Activated CD4-positive, alpha-beta T cell treated with anti-CD3 and anti-CD28 coated beads, Interleukin-2, amount 50 U/mL, for 1 hour (primary cell): Measurements from ENCODE around the gene TIMP3.

Experiments
- DNase-seq: peaks from one replicate; pipeline ENCODE4 v3.0.0-alpha.2; 2020

TIMP3 gene

GRCh38 chr22:32788904-32789624 lies 12.4 kb upstream of the TIMP3 start:
- no peak for DNase-seq

- no peak for DNase-seq
Measured at GRCh38 chr22:32789797-32790620, 11.5 kb upstream of the TIMP3 start.

DNA sequence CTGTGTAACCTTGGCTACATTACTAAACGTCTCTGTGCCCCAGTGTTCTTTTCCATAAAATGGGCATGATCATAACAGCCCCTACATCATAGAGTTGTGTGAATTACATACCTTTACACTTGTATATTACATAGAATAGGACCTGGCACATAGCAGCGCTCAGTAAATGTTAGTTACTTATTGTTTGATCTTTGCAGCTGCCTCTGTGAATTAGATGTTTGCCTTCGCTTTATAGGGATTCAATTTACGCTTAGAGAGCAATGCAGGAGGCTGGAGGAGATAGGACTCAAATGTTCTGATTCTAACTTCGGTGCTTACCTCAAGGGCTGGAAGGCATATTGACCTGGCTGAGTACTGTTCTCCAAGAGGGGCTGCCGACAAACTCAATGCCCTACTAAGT lies 10.4 kb upstream of the TIMP3 start:
- no peak for DNase-seq

GRCh38 chr22:32791485-32791884 lies 10.0 kb upstream of the TIMP3 start:
- DNase-seq, result no peak

GRCh38 chr22:32793589-32793988 lies 7.9 kb upstream of the TIMP3 start:
- DNase-seq, result no peak

- no peak for DNase-seq
Measured at GRCh38 chr22:32794449-32795213, 6.9 kb upstream of the TIMP3 start.

GRCh38 chr22:32795214-32795596 lies 6.3 kb upstream of the TIMP3 start:
- DNase-seq, result no peak

DNA sequence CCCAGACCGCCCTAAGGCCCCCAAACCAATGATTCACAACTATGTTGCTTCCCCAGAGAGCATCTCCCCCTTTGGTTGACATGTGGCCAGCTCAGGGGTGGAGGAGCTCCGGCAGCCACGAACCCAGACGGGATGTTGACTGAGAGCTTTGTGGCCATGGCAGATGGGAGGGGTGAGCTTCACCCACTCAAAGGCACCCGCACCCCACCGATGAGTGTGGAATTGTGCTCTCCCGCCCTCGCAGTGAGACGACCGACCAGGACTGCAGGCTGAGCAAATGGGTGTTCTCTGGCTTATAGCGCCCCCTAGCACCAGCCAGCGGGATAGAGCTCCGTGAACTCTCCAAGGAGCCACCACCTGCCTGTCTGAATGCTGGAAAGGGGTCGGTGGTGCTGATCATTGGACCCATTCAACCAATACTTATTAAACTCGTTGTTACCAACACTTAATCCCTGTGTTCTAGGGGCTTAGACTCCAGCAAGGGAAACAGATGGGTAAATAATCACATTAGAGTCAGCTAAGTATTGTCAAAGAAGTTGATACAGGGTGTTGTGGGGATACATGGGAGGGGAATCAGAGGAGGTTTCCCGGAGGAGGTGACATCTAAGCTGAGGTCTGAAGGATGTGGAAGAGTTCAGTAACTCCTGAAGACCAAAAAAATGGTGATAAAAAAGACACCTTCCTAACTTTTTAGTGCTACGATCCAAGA lies 4.5 kb upstream of the TIMP3 start:
- DNase-seq, result peak; percentile 55

DNA sequence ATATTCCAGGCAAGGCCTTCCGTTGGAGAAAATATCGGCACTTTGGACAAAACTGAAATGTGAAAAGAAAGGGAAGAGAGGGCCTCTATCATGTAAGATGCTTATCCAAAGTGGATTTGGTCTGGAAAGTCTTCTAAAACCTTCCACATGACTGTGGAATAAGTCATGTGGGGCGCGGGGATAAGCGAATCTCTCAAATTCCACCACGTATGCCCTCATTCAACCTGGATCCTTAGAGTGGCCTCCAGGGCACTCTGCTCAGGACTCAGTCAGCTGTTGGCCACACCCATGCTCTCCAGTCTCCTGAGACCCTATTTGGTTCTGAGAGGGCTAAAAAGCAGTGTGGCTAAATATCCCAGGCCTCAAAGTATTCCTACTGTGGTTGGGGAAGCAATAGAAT lies 2.0 kb upstream of the TIMP3 start:
- no peak for DNase-seq

DNA sequence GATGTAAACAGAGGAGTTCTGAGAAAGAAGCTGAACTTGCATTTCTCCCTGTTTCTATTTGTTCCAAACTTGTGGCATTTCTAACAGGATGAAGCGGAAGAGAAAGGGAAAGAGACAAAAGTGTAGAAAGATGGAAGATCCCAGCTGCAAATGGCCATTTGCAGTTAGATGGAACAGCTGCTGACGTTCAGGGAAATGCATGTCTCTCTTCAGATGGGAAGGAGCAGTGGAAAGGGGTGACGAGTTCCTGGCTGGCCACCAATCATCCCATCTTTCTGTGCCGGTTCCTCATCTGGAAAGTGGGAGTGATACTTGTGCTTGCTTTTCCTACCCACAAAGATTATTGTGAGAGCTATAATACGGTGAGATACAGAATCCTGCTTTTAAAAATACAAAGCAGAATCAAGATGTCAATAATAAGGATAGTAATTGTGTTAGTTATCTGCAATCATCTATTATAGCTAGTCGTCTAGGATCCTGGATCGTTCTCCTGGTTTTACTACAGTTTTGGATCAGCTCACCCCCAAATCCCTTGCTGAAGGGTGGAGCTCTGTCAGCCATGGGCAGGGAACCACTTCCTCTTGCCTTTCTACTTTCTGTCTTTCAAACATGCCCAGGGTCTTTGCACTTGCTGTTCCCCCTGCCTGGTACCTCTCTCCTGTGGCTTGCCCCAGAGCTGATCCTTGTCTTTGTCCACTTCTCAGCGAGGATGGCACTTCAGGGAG lies 1.2 kb upstream of the TIMP3 start:
- no peak for DNase-seq

DNA sequence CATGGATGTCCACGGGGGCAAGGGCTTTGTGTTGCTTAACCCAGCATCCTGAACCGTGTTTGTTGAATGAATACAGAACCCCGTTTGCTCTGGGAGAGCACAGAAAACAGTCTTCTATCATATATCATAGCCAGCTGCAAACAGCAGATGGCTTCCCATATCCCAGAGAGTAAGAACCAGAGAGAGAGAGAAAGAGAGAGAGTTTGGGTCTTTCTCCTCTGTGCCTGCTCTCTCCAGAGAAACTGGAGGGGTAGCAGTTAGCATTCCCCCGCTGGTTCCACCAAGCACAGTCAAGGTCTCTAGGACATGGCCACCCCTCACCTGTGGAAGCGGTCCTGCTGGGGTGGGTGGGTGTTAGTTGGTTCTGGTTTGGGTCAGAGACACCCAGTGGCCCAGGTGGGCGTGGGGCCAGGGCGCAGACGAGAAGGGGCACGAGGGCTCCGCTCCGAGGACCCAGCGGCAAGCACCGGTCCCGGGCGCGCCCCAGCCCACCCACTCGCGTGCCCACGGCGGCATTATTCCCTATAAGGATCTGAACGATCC lies 440 bp upstream of the TIMP3 start:
- no peak for DNase-seq

DNA sequence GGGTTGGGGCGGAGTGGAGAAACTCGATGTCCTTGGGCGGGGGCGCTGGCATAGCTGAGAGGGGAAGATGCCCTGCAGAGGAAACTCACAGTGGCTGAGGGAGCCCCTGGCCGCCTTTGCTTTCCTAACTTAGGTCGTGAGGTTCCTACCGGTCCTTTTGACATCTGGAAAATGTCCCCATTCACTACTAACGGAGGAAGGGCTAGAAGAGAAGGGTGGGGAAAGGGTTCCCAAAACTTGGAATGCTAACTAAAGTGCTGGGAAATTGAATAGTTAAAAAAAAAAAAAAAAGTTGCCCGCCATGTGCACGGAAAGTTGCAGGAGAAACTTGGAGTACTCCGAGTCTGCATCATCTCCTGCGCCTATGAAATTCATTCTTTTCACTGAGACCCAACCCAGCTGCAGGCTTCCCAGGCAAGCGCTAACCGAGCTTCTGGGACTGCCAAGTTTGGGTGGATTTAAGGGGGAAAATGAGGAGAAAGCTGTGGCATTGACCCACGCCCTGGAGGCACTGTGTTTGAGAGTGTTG lies 796 bp downstream of the TIMP3 start:
- DNase-seq, result no peak

DNA sequence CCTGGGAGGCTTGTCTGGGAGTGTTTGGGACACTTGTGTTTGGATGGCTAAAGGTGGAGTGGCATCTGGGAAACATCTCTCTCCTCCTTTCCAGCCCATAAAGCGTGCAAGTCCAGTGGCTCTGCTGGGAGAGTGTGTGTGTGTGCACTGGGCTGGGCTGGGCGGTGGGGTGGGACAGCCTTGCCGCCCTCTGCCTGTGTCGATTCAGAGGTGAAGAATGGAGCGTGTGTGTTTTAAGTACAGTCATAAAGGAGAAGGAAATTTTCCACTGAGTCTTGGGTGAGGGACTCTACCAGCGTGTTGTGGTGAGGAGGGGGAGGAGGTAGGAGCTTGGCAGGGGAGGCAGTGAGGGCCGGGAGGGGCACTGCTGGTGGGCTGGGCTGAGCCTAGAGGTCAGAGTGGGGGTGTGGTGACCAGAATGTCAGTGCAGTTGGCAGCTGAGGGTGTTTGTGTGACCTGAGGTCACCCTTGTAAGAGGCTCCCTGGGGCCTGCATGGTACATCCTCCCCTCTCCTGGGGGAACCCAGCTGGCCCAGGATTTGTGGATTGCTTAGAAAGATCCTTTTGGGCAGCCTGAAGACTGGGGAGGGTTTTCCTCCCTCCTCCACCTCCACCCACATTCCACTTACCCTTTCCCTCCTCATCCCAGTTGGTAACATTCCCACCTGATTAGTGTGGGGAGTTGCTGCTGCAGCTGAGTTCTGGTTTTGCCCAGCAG lies 1.7 kb downstream of the TIMP3 start:
- no peak for DNase-seq

GRCh38 chr22:32803738-32804435 lies 2.4 kb downstream of the TIMP3 start:
- no peak for DNase-seq

- no peak for DNase-seq
Measured at GRCh38 chr22:32804531-32805360, 3.2 kb downstream of the TIMP3 start.

DNA sequence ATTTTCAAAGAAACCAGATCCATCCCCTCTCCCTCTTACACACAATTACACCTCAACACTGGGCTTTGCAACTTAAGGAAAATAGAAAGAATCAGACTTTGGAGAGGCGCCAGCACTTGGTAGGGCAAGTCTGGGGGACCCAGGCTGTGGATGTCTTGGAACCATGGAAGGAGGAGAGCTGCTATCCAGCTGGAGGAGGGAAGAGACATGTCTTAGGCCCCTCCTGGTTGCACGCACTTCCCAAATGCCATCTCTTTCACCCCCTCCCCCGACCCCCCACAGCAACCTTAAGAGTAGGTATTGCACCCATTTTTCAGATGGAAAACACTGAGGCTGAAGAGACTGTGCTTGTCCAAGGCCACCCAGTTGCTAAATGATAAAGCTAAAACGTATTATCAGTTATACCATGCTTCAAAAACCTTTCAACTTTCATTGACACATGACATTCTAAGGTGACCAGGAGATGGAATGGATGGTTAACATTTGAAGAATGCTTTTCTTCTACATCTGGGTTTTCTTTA lies 3.9 kb downstream of the TIMP3 start:
- DNase-seq, result no peak

DNA sequence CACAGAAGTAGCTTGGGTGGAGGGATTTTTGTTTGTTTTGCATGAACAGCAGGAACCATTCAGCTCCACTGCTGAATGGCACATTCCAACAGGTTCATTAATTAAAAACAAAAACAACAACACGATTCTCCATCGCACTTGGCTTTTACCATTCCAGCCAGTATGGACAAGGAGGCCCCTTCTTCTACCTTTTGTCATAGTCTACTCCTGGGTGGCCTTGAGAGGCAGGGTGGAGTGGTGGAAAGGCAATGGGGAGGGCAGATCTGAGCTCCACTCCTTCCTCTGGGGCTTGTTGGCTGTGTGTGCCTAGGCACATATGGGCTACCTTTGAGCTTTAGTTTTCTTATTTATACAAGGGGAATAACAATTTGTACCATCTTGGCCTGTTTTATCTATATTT lies 4.8 kb downstream of the TIMP3 start:
- no peak for DNase-seq

DNA sequence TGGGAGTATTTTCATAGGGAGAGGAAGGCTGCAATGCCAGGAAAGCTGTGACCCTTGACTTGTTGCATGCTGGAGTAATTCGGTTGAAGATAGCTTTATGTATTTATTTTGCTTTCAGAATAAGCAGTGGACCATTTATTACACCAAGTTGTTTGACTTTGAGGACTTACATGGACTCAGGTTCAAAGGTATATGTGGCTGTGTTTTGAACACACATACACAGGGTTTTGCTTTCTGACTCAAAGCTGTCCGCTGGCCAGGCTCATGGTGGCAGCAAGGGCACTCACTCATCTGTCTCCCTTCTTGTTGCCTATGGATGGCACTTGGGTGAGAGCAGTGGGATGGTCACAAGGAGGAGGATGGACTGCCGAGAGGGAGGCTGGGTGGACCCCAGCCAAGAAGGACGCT lies 6.5 kb downstream of the TIMP3 start:
- no peak for DNase-seq
